ENCODE results near the gene MBD3L1. TPM values are rescaled to one million over a fixed set of nuclear protein-coding genes. Genes with fewer than 3 reads are reported as not detected.

The MBD3L1 gene
- total and polyA plus RNA-seq, 2 of the 13 experiments (the other 11 are each of a cell fraction or from before 2014, with no cell fraction given) = not detected

GRCh38 chr19:8827277-8827676 is 4.9 kb upstream of the MBD3L1 start:
- no peaks in the 10 kb centered on the region for H4K20me1 ChIP-seq (ENCODE audit: insufficient read depth, low read length)
- peaks cover 5% of the 10 kb centered on the region; the same call in 1 of the 2 replicates for H3K4me1 ChIP-seq (ENCODE audit: insufficient read depth, low read length)
- TF ChIP-seq ZNF335 (CRISPR knock-in tag; IDR thresholded peaks at IDR 0.05) (no peak), SNAI1 (CRISPR knock-in tag; IDR thresholded peaks at IDR 0.05; ENCODE audit: borderline replicate concordance) (no peak), ZNF275 (CRISPR knock-in tag; IDR thresholded peaks at IDR 0.05; ENCODE audit: borderline replicate concordance) (no peak), RNF2 (conservative IDR thresholded peaks at IDR 0.05; ENCODE audit: low read depth) (no peak), MNT (IDR thresholded peaks at IDR 0.05) (no peak), GMEB2 (CRISPR knock-in tag; IDR thresholded peaks at IDR 0.05; ENCODE audit: low read depth) (no peak), SNAPC2 (CRISPR knock-in tag; IDR thresholded peaks at IDR 0.05) (no peak), GATAD2A (CRISPR knock-in tag; IDR thresholded peaks at IDR 0.05) (no peak), REPIN1 (CRISPR knock-in tag; IDR thresholded peaks at IDR 0.05; ENCODE audit: borderline replicate concordance, low read depth) (no peak), ERF (CRISPR knock-in tag; IDR thresholded peaks at IDR 0.05) (no peak), ZNF652 (CRISPR knock-in tag; IDR thresholded peaks at IDR 0.05; ENCODE audit: borderline replicate concordance, low read depth) (no peak), ISX (CRISPR knock-in tag; conservative IDR thresholded peaks at IDR 0.05) (no peak)
- DNase-seq (ENCODE audit: low spot score) = no peak
- H3K27me3 ChIP-seq (ENCODE audit: control insufficient read depth in 1 of 2, insufficient read depth in 2 of 2, low read length in 2 of 2) = no peaks in the 10 kb centered on the region
- no peaks in the 10 kb centered on the region for H3K79me2 ChIP-seq (ENCODE audit: insufficient read depth, low read length)
- POLR2A ChIA-PET = no interaction called here
- in situ Hi-C loops (cut with HindIII; ENCODE audit: extremely low pct_ligation_motif_present, low pct_unique_long_range_greater_than_20kb) (no loop called here), intact Hi-C loops (cut with micrococcal nuclease; ENCODE audit: unreplicated experiment) (no loop called here)
- no peak overlapping the region for H2AFZ ChIP-seq (ENCODE audit: low read length)
- BruUV-seq (replicated peaks) = no TSS peak
- H3K9ac ChIP-seq (ENCODE audit: insufficient read depth, low read depth, low read length) = no peak overlapping the region
- H3K9me3 ChIP-seq (ENCODE audit: low read length) = peaks cover 64% of the 10 kb centered on the region
- CTCF ChIA-PET (ENCODE audit: low intra/inter-chr PET ratio, low total read pairs) = no interaction called here
- no peak for FAIRE-seq
- H3K27ac ChIP-seq (ENCODE audit: extremely low read length, insufficient read depth, low read length) = no peak overlapping the region
- no peak overlapping the region for H3K4me2 ChIP-seq (ENCODE audit: low read depth, low read length)
- no peak overlapping the region for H3K4me3 ChIP-seq (replicated peaks in 1 of 3; ENCODE audit: insufficient read depth in 1 of 3, low read depth in 2 of 3, low read length in 3 of 3)
- ATAC-seq = no peak
- H3K36me3 ChIP-seq (replicated peaks in 1 of 2; ENCODE audit: control insufficient read depth in 1 of 2, insufficient read depth in 2 of 2, low read length in 2 of 2) = peaks cover 3 to 4% of the 10 kb centered on the region in 2 experiments; a peak in 1 of 5 replicates

All from HepG2 (cell line).